Spleen (tissue), 11 donors: ENCODE measurements around the gene PPP2R3B. TPM values are rescaled to one million over a fixed set of nuclear protein-coding genes. Genes with fewer than 3 reads are reported as not detected.
A peak's percentile ranks its signal among the peaks of the same experiment; 100 is the strongest.

Source experiments
- DNase-seq: peaks from one replicate; pipeline ENCODE4 v3.0.0-alpha.2; 2020
- H3K27ac ChIP-seq, 8 donors: fragments of 200-600 bp; sonication (generic) in 7 of 8; 1 replicate in 4 of 8; 2 replicates in 4 of 8; pipeline versions ENCODE4 v1.5.0 to v1.8.0; 2016 to 2021; ENCODE audit warnings: inconsistent platforms in 4 of 8, mild to moderate bottlenecking in 4 of 8, moderate library complexity in 1 of 8
- H3K27me3 ChIP-seq, 7 donors: fragments of 200-600 bp; sonication (generic) in 6 of 7; replicated peaks in 1 of 7; 1 replicate in 4 of 7; 2 replicates in 3 of 7; pipeline versions ENCODE4 v1.5.0 to v1.8.0; 2016 to 2021; ENCODE audit warnings: inconsistent platforms in 3 of 7, mild to moderate bottlenecking in 1 of 7
- H3K36me3 ChIP-seq, 6 donors: fragments of 200-600 bp; sonication (generic) in 5 of 6; 1 replicate in 4 of 6; 2 replicates in 2 of 6; pipeline versions ENCODE4 v1.5.0 to v1.8.0; 2016 to 2021; ENCODE audit warnings: inconsistent platforms in 2 of 6
- H3K4me1 ChIP-seq, 6 donors: fragments of 200-600 bp; sonication (generic) in 5 of 6; 1 replicate in 3 of 6; 2 replicates in 3 of 6; pipeline versions ENCODE4 v1.5.0 to v1.8.0; 2016 to 2021; ENCODE audit warnings: inconsistent platforms in 3 of 6
- H3K4me3 ChIP-seq, 8 donors: fragments of 200-600 bp; sonication (generic) in 7 of 8; 1 replicate in 4 of 8; 2 replicates in 4 of 8; pipeline versions ENCODE4 v1.5.0 to v1.8.0; 2016 to 2021; ENCODE audit warnings: inconsistent platforms in 4 of 8, mild to moderate bottlenecking in 4 of 8, moderate library complexity in 2 of 8
- H3K9me3 ChIP-seq, 8 donors: fragments of 200-600 bp; sonication (generic) in 7 of 8; 1 replicate in 4 of 8; 2 replicates in 4 of 8; pipeline versions ENCODE4 v1.5.0 to v1.8.0; 2016 to 2021; ENCODE audit warnings: inconsistent platforms in 4 of 8
- CTCF ChIP-seq, 11 experiments: fragments of 200-600 bp in 7 of 11; fragments of 450-650 bp in 4 of 11; sonication (generic) in 4 of 11; IDR thresholded peaks in 8 of 11; conservative IDR thresholded peaks in 3 of 11; 1 replicate in 7 of 11; 2 replicates in 4 of 11; pipeline versions ENCODE4 v1.4.0 to v1.8.0; 2016 to 2021; ENCODE audit warnings: antibody characterized with exemption in 11 of 11, inconsistent platforms in 4 of 11, mild to moderate bottlenecking in 1 of 11
- POLR2A ChIP-seq, 3 donors: fragments of 450-650 bp; IDR thresholded peaks; one replicate each; pipeline ENCODE4 v1.5.1; 2017; ENCODE audit warnings: antibody characterized with exemption in 3 of 3, mild to moderate bottlenecking in 1 of 3
- POLR2AphosphoS5 ChIP-seq, 3 donors: sonication (generic); formaldehyde crosslinking; IDR thresholded peaks; one replicate each; pipeline ENCODE4 v1.5.1; 2017; ENCODE audit warnings: antibody characterized with exemption in 3 of 3
- WGBS, 5 donors: extraction: QIAGEN DNeasy Blood & Tissue Kit in 3 of 5; methylation state at CpG; one replicate each; pipeline versions ENCODE4 v1.1.5 to v1.1.7; 2013 to 2018; 5-methylcytosine and 5-hydroxymethylcytosine counted together
- intact Hi-C: fragments of 100-400 bp; cut with DNase I; formaldehyde crosslinking; loops from one replicate; pipeline ENCODE4 v1.15.0; 2023; ENCODE audit warnings: low total_unique reads
- polyA plus RNA-seq, 3 donors: library from polyadenylated mRNA; stranded (reverse); fragments of 200-250 nt; gene quantifications; one replicate each; pipeline ENCODE4 v1.2.1, GENCODE V29; 2013
- total RNA-seq, 7 donors: library from RNA; depleted of rRNA in 3 of 7; stranded (reverse); fragments of >200 nt in 3 of 7; fragmentation: NEBNext Ultra II Directional in 4 of 7; extraction: Animal tissue kit (Norgen Biotek cat#: 25700) in 4 of 7; gene quantifications; one replicate each; pipeline versions ENCODE4 v1.1.0 to v1.2.1, GENCODE V29; 2016 to 2021
- donor health status: healthy with polysubstance abuse.
- donor health status: DM: no; HTN: no; CAD: no; lungs with moderate emphysema.
- donor health status: DM: no; HTN: no; CAD: no.
- donor health status: Bipolar disorder and iron deficiency.
- donor health status: healthy.
- donor health status: DM: no; HTN: no; CAD: no.
- donor health status: DM: yes; HTN: yes; CAD: no.

The PPP2R3B gene
- total and polyA plus RNA-seq, 10 donors: 12.6 to 62.2 (median 26.9) TPM

- H3K27me3 ChIP-seq: peaks cover 4 to 25% (median 20%) of the 10 kb centered on the region in 7 donors
- TF ChIP-seq POLR2AphosphoS5 (IDR thresholded peaks at IDR 0.05) (no peak), CTCF (IDR thresholded peaks at IDR 0.05 in 8 of 11, conservative IDR thresholded peaks at IDR 0.05 in 3 of 11) (no peak), POLR2A (IDR thresholded peaks at IDR 0.05) (no peak)
- H3K27ac ChIP-seq: no peak overlapping the region
- H3K36me3 ChIP-seq: peaks cover 0 to 68% (median 14%) of the 10 kb centered on the region in 6 donors
- no peak overlapping the region for H3K4me3 ChIP-seq
- intact Hi-C loops: no loop called here
- peak; percentile 66 for DNase-seq
- no peaks in the 10 kb centered on the region for H3K9me3 ChIP-seq
- 94 to 98% (median 96%) methylated on average over 40 to 47 of the region's 47 CpGs for WGBS, 5 donors
- peaks cover 4 to 18% (median 11%) of the 10 kb centered on the region in 6 donors for H3K4me1 ChIP-seq
Observed at GRCh38 chrX:334971-335757, 51.5 kb downstream of the PPP2R3B start.

GRCh38 chrX:334331-334891 is 52.3 kb downstream of the PPP2R3B start:
- WGBS, 5 donors: 94 to 96% (median 95%) methylated on average over 42 to 53 of the region's 53 CpGs
- peaks cover 0 to 68% (median 14%) of the 10 kb centered on the region in 6 donors for H3K36me3 ChIP-seq

GRCh38 chrX:333611-334311 is 52.9 kb downstream of the PPP2R3B start:
- Histone ChIP-seq H3K4me1 (peaks cover 4 to 18% (median 11%) of the 10 kb centered on the region in 6 donors), H3K4me3 (no peak overlapping the region), H3K36me3 (peaks cover 0 to 65% (median 14%) of the 10 kb centered on the region in 6 donors), H3K27ac (no peak overlapping the region), H3K27me3 (peaks cover 4 to 26% (median 22%) of the 10 kb centered on the region in 7 donors), H3K9me3 (no peaks in the 10 kb centered on the region)
- WGBS, 5 donors: 93 to 95% (median 95%) methylated on average over 45 to 51 of the region's 51 CpGs
- peak; percentile 69 for DNase-seq
- no peak for TF ChIP-seq POLR2AphosphoS5 (IDR thresholded peaks at IDR 0.05)
- intact Hi-C loops: no loop called here

More at GRCh38 chrX:334331-334891, 52.3 kb downstream of the PPP2R3B start:
- intact Hi-C loops: no loop called here
- DNase-seq: peak; percentile 72
- no peak for TF ChIP-seq CTCF (IDR thresholded peaks at IDR 0.05 in 8 of 11, conservative IDR thresholded peaks at IDR 0.05 in 3 of 11)
- TF ChIP-seq POLR2A (IDR thresholded peaks at IDR 0.05): no peak
- TF ChIP-seq POLR2AphosphoS5 (IDR thresholded peaks at IDR 0.05): no peak
- Histone ChIP-seq H3K9me3 (no peaks in the 10 kb centered on the region), H3K27me3 (peaks cover 4 to 26% (median 22%) of the 10 kb centered on the region in 7 donors), H3K4me1 (peaks cover 4 to 18% (median 11%) of the 10 kb centered on the region in 6 donors), H3K4me3 (no peak overlapping the region), H3K27ac (no peak overlapping the region)

DNA sequence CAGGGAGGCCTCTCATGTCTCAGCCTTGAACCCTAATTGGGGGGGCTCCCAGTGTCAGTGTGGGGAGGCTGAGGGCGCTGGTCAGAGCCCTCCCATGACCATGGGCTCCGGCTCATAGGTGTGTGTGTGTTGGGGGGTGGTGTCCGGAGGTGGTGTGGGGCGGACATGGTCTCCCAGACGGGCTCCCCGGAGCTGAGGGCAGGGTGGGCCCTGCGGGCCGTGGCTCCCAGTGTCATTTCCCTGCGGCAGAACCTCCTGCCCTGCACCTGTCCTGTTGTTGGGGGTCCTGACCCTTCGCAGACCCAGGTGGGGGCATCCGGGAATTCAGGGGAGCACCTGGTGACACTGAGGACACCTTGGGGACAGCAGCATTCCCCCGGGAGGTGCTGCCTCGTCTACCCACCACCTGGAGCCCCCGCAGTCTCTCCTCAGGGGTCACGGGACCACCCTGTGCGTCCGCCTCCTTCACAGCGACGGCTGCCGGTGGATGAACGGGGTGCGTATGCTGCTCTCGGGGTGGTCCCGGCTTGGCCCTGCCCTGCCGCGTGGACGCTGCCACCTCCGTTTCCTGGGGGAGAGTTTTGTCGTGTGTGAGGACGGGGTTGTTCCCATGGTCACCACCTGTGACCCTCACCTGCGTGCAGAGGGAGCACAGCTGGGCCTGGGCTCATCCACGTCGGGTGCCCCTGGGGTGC is 53.6 kb downstream of the PPP2R3B start:
- Histone ChIP-seq H3K27ac (no peak overlapping the region), H3K4me1 (peaks cover 4 to 18% (median 11%) of the 10 kb centered on the region in 6 donors), H3K36me3 (peaks cover 0 to 58% (median 14%) of the 10 kb centered on the region in 6 donors), H3K4me3 (no peak overlapping the region), H3K9me3 (no peaks in the 10 kb centered on the region), H3K27me3 (peaks cover 4 to 26% (median 22%) of the 10 kb centered on the region in 7 donors)
- TF ChIP-seq POLR2AphosphoS5 (IDR thresholded peaks at IDR 0.05): peak in 1 of 3 donors; percentile 15
- TF ChIP-seq POLR2A (IDR thresholded peaks at IDR 0.05): no peak
- peak; percentile 65 for DNase-seq
- intact Hi-C loops: no loop called here
- 86 to 96% (median 93%) methylated on average over 17 to 33 of the region's 33 CpGs for WGBS, 5 donors
